Measurements from ENCODE around the gene XPA. TPM values are rescaled to one million over a fixed set of nuclear protein-coding genes. Genes with fewer than 3 reads are reported as not detected.

XPA gene
- total RNA-seq, 1 donor from 2014 or later: 6.6 TPM

GRCh38 chr9:97658707-97659106 is 38.4 kb downstream of the XPA start:
- no peak for DNase-seq (ENCODE audit: low read depth)

- DNase-seq (ENCODE audit: low read depth): peak; percentile 17
Observed at GRCh38 chr9:97651646-97652045, 45.5 kb downstream of the XPA start.

- no peak for DNase-seq (ENCODE audit: low read depth)
Observed at GRCh38 chr9:97647996-97648395, 49.1 kb downstream of the XPA start.

GRCh38 chr9:97645720-97646119 is 51.4 kb downstream of the XPA start:
- no peak for DNase-seq (ENCODE audit: low read depth)

- DNase-seq (ENCODE audit: low read depth): no peak
Observed at GRCh38 chr9:97640325-97640724, 56.8 kb downstream of the XPA start.

- DNase-seq (ENCODE audit: low read depth): peak; percentile 49
Observed at GRCh38 chr9:97638666-97639065, 58.5 kb downstream of the XPA start.

- DNase-seq (ENCODE audit: low read depth): no peak
Observed at GRCh38 chr9:97636903-97637302, 60.2 kb downstream of the XPA start.

GRCh38 chr9:97635026-97635425 is 62.1 kb downstream of the XPA start:
- DNase-seq (ENCODE audit: low read depth): no peak

GRCh38 chr9:97633859-97634490 is 63.2 kb downstream of the XPA start:
- DNase-seq (ENCODE audit: low read depth): no peak

- DNase-seq (ENCODE audit: low read depth): peak; percentile 99
Observed at GRCh38 chr9:97632985-97633858, 63.9 kb downstream of the XPA start, which contains the start of the genes NCBP1 and TSTD2. Gene NCBP1 (plus strand): TSS chr9:97633821. CDS start chr9:97633882, 61 bp downstream. Gene TSTD2 (minus strand): TSS chr9:97633368. CDS start chr9:97627562, 5,806 bp downstream.

- peak; percentile 80 for DNase-seq (ENCODE audit: low read depth)
Observed at GRCh38 chr9:97632248-97632984, 64.7 kb downstream of the XPA start.

- DNase-seq (ENCODE audit: low read depth): no peak
Observed at GRCh38 chr9:97630591-97630990, 66.5 kb downstream of the XPA start.

GRCh38 chr9:97629156-97629555 is 68.0 kb downstream of the XPA start:
- DNase-seq (ENCODE audit: low read depth): no peak

GRCh38 chr9:97628668-97629067 is 68.5 kb downstream of the XPA start:
- peak; percentile 43 for DNase-seq (ENCODE audit: low read depth)

- DNase-seq (ENCODE audit: low read depth): no peak
Observed at GRCh38 chr9:97627624-97628023, 69.5 kb downstream of the XPA start.

GRCh38 chr9:97625620-97626019 is 71.5 kb downstream of the XPA start:
- no peak for DNase-seq (ENCODE audit: low read depth)

Other genes starting within 250 kb of the XPA start
- 48.8 and 60.3 TPM in 2 replicates for gene TMOD1, start 195.7 kb downstream of the XPA start, total RNA-seq
- 20.2 and 20.5 TPM in 2 replicates for gene TSTD2, start 64.0 kb downstream of the XPA start, total RNA-seq
- gene NCBP1, start 63.5 kb downstream of the XPA start, total RNA-seq: 37.4 and 39.3 TPM in 2 replicates
- gene FOXE1, start 155.9 kb upstream of the XPA start, total RNA-seq: not detected in 2 replicates
- gene TRMO, start 225.2 kb upstream of the XPA start, total RNA-seq: 12.4 and 18.6 TPM in 2 replicates
- 0.08 and 0.10 TPM in 2 replicates for gene HEMGN, start 240.8 kb upstream of the XPA start, total RNA-seq